ENCODE data around the gene NRN1.
A peak's percentile ranks its signal among the peaks of the same experiment; 100 is the strongest.
"Not testable (repeated sequence)": the region's sequence is repeated elsewhere in the genome, so short reads cannot be mapped to it uniquely, and the experiment has no call there.

Gene NRN1

DNA sequence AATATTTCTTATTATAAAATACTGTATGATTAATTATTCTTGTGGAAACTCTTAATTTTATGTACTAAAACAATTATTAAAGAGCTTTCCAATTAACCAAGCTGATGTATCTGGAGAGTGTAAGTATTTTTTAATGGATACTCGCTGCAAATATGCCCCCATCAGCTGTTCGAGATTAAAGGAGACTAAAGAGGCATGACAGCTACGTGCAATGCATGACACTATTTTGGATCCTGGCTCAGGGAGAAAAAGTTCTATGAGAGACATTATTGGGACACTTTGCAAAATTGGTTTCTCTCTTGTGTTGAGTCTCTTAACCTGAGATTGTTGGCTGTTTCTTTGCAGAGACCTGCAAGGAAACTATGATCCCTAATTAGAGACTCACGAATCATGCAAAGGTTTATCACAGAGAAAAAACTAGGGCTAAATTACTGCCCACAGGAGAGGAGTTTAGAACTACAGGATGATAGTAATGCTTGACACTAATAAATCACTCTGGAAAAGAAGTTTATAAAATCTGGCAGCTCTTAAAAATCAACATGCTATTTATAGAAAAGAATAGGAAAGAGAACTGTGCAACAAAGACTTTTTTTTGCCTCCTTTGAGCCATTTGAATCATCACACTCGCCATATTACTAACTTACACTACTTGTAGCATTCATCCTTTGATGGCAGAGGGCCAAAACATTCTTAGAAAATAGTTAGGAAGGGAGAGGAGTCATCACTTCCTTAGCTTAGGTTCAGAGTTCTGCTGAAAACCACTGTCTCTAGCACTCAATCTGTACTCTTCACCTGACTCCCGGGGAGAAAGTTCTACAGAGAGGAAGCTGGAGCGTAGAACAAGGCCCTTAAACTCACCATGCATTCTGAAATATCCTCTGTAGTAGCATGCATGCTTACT lies 25.3 kb downstream of the NRN1 start:
- DNase-seq (ENCODE audit: low spot score): peak; percentile 34

DNA sequence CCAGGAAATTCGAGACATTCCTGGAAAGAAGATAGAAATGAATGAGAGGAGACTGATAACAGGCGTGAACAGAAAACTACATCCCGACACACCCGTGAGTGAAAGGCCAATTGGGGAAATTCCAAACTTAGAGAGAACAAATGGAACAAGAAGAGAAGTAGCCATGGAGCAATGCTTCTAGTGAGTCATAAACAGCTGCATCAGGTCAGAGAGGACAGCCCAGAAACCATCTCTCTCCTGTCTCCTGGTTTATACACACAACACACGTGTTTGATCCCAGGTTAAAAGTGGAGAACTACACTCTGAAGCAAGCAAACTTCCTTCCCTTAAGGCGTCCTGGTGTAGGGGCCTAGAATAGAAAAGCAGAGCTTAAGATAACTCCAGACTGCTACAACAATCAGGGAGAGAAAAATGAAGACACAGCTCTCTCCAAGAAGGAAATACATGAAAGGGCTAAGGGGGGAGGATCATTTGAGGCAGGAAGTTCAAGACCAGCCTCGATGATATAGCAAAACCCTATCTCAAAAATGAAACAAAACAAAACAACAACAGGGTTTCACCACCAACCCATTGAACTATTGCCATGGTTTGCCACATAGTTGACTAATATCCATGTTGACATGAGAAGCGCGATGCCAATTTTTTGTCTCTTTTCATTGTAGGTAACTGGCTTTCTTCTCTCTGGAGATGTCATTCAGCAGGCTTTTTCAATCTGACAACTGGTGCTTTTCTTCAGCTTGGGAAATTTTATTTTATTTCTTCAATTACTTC lies 26.9 kb downstream of the NRN1 start:
- DNase-seq (ENCODE audit: low spot score): peak; percentile 80

DNA sequence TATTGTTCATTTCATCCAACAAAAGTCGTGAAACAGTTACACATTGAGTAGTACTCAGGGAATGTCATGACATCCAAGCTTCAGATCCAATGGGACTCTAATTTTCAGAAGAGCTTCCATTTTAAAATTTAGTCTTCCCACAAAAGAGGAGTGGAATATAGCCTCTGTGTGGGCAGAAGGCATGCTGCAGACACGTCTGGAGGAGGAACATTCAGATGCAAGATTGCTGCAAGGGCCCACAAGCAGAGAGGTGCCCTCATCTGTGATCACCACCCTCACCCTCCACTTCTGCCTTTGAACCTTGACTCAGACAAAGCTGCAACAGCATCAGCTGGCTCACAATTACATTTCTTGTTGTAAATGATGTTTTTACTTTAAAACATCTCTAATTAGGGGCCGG lies 29.9 kb downstream of the NRN1 start:
- DNase-seq (ENCODE audit: low spot score): no peak

DNA sequence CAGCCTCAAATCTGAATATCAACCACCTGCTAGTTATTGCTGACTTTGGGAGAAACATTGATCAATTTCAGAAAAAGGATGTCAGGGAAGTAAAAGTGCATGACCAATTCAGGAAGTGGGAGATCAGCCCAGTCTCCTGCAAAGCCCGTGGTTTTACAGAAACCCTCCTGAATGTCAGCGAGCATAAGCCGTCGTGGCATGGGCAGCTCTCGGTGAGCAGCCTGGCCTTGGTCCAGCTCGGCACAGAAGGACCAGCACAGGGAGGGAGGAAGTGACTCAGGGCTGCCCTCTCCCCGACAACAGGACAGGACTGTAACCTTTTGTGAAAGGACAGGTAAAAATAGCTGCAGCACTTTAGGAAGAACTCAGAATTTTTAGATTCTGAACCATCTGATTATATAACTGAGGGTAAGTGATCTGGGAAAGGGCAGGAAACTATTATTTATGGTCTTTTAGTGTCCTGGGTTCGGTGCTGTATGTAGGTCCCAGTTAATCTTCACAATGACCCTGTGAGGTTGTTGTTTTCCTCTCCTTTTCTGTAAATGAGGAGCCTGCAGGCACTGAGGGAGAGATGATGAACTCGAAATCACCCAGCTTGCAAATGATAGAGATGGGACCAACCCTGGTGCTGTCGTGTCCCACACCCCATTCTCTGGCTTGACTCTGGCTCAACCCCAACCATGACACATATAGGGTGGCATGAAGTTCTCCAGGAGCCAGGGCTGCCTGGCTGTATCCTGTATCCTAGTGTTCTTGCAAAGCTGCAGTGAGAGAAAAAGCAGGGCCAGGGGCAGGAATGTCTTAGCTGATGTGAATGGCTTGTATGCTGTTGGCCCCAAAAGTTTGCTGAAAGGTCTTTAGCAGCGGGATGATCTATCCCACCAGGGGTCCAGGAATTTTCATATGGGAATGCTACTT lies 37.6 kb downstream of the NRN1 start:
- peak; percentile 76 for DNase-seq (ENCODE audit: low spot score)

GRCh38 chr6:5968036-5968435 lies 38.7 kb downstream of the NRN1 start:
- DNase-seq (ENCODE audit: low spot score): not testable (repeated sequence)

DNA sequence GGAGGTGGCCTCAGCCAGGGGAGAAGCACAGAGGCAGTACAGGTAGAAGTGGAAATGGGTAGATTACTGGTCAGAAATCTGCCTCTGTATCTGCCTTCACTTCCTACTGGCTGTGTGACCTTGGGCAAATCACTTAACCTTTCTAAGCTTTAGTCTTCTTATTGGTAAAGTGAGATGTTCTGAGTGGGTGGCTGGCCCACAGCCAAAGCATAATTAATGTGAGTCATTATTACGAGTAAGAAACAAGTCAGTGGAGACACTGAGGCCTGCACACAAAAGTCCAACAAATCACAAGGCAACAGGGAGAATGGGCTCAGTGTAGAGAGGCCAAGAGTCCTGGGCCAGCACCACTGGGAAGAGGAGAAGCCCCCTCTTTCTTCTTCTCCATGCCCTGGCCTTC lies 39.1 kb downstream of the NRN1 start:
- no peak for DNase-seq (ENCODE audit: low spot score)

GRCh38 chr6:5962794-5963193 lies 43.9 kb downstream of the NRN1 start:
- no peak for DNase-seq (ENCODE audit: low spot score)

DNA sequence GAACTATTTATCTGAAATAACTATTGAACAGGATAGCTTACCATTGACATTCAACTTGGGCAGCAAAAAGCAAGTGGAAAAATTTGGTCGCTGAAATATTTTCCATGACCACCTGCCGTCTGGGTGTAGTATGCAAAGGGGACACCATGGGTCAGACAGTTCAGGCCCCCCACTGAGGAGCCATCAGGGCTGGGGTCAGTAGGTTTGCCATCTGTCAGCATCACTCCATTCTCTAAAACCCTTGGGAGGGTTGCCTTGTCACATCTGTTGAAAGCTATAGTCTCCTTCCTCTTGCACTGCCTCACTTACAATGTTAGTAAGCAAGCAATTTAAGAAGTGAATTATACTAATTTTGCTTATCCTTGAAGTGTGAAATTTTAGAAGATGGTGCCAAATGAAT lies 44.9 kb downstream of the NRN1 start:
- no peak for DNase-seq (ENCODE audit: low spot score)

GRCh38 chr6:5960456-5960855 lies 46.3 kb downstream of the NRN1 start:
- no peak for DNase-seq (ENCODE audit: low spot score)

- DNase-seq (ENCODE audit: low spot score): no peak
Observed at GRCh38 chr6:5958921-5959320, 47.8 kb downstream of the NRN1 start.

DNA sequence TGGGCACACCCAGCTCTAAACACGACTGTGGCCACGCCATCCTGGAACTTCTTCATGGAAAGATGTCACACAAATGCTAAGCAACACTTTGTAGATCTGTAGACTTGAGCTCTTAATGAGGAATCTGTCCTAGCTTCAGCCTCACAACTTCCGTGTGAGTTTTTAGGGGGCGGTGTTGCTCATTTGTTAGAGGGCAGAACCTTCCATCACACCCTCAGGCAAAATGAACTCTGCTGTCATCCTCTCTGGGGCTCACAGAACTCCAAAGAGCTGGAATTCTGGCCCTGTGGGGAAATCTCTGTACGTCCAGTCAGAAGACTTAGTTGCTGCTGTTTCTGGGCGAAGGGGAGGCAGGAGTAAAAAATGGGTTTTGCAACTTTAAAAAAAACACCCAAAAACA lies 49.8 kb downstream of the NRN1 start:
- DNase-seq (ENCODE audit: low spot score): no peak

DNA sequence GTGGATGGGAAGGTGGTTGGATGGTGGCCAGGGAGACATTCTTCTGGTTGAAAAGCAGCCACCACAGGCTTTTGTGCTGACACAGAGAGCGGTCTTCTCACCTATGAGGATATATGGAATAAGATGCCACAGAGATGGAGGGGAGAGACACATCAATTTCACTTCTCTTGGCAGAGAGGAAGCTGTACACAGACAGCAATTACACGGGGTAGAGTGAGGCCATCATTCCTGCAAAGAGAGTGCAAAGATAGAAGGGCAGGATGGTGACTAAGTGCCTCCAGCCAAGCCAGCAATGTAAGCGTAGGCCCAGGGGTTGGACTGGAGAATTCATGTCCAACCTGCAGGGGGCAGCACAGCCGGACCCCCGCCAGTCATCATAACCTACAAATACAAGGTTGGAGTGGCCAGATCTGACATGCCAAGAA lies 56.4 kb downstream of the NRN1 start:
- peak; percentile 55 for DNase-seq (ENCODE audit: low spot score)

All from AG20443 (cell line).